H1 (cell line): ENCODE data around the gene DEGS2. TPM values are rescaled to one million over a fixed set of nuclear protein-coding genes. Genes with fewer than 3 reads are reported as not detected.

Experiments
- CTCF ChIA-PET: fragments of 300-600 bp; sonication (Branson Sonifier 250); formaldehyde crosslinking; loops from one replicate; lab custom pipeline; 2021; ENCODE audit not compliant: partially characterized antibody; lab: Charles Lee
- POLR2A ChIA-PET: fragments of 300-600 bp; sonication (Branson Sonifier 250); formaldehyde crosslinking; loops from one replicate; lab custom pipeline; 2021; ENCODE audit warnings: inconsistent platforms; ENCODE audit not compliant: partially characterized antibody; lab: Charles Lee
- DNase-seq, 2 experiments: peaks; one replicate each; pipeline versions ENCODE4 v3.0.0 to v3.0.0-alpha.2; 2010 to 2022; ENCODE audit warnings: low spot score in 2 of 2, low read depth in 1 of 2, mixed read lengths in 1 of 2
- FAIRE-seq: peaks from 2 replicates; lab custom pipeline; 2011; peaks lifted over from hg19 to GRCh38; lab: Jason Lieb, UNC
- H2AFZ ChIP-seq: 2 replicates; pipeline ENCODE4 v1.8.1; 2012; ENCODE audit warnings: low read length, inconsistent platforms
- H2AK5ac ChIP-seq: 2 replicates; pipeline ENCODE4 v1.6.1; 2013; ENCODE audit warnings: low read depth, low read length
- H2BK120ac ChIP-seq: replicated peaks from 2 replicates; pipeline ENCODE3; 2013; ENCODE audit warnings: low read depth, low read length, inconsistent platforms
- H2BK12ac ChIP-seq: 2 replicates; pipeline ENCODE4 v1.6.1; 2013; ENCODE audit warnings: low read depth, low read length
- H2BK15ac ChIP-seq: 2 replicates; pipeline ENCODE4 v1.6.1; 2013; ENCODE audit warnings: low read length
- H2BK20ac ChIP-seq: 2 replicates; pipeline ENCODE4 v1.6.1; 2013; ENCODE audit warnings: low read length
- H2BK5ac ChIP-seq: 2 replicates; pipeline ENCODE4 v1.6.1; 2013; ENCODE audit warnings: low read depth, low read length
- H3K14ac ChIP-seq: 2 replicates; pipeline ENCODE4 v1.6.1; 2013; ENCODE audit warnings: inconsistent platforms; ENCODE audit not compliant: insufficient read length
- H3K18ac ChIP-seq: 2 replicates; pipeline ENCODE4 v1.6.1; 2013; ENCODE audit warnings: low read length; ENCODE audit errors: extremely low read depth
- H3K23ac ChIP-seq: 2 replicates; pipeline ENCODE4 v1.6.1; 2013; ENCODE audit warnings: inconsistent platforms; ENCODE audit not compliant: insufficient read length
- H3K23me2 ChIP-seq: 2 replicates; pipeline ENCODE4 v1.6.1; 2013; ENCODE audit warnings: low read depth, low read length
- H3K27ac ChIP-seq: 2 replicates; pipeline ENCODE4 v1.6.1; 2011; ENCODE audit warnings: low read depth, low read length, inconsistent platforms
- H3K27me3 ChIP-seq, 4 experiments: replicated peaks in 1 of 4; 1 replicate in 1 of 4; 2 replicates in 3 of 4; pipeline versions ENCODE4 v1.6.1 to v1.8.1; 2011 to 2013; ENCODE audit warnings: low read length in 3 of 4, mild to moderate bottlenecking in 3 of 4, inconsistent platforms in 2 of 4, mixed read lengths in 2 of 4, moderate library complexity in 1 of 4; ENCODE audit not compliant: control insufficient read depth in 3 of 4, insufficient read depth in 3 of 4; ENCODE audit errors: extremely low read depth in 1 of 4
- H3K36me3 ChIP-seq, 4 experiments: 2 replicates each; pipeline versions ENCODE4 v1.6.1 to v1.8.1; 2011 to 2013; ENCODE audit warnings: mild to moderate bottlenecking in 4 of 4, low read length in 3 of 4, moderate library complexity in 2 of 4, control low read depth in 1 of 4, inconsistent platforms in 1 of 4; ENCODE audit not compliant: insufficient read depth in 4 of 4, control insufficient read depth in 2 of 4
- H3K4ac ChIP-seq: replicated peaks from 2 replicates; pipeline ENCODE3; 2013; ENCODE audit warnings: low read length, low read depth, mixed read lengths, inconsistent platforms; ENCODE audit not compliant: insufficient read length
- H3K4me1 ChIP-seq, 4 experiments: replicated peaks in 1 of 4; 1 replicate in 1 of 4; 2 replicates in 3 of 4; pipeline versions ENCODE4 v1.6.1 to v1.8.1; 2011 to 2013; ENCODE audit warnings: low read length in 3 of 4, inconsistent platforms in 2 of 4, mixed read lengths in 1 of 4; ENCODE audit not compliant: insufficient read depth in 4 of 4, control insufficient read depth in 3 of 4
- H3K4me2 ChIP-seq, 2 experiments: 2 replicates each; pipeline versions ENCODE4 v1.6.1 to v1.8.1; 2011 to 2013; ENCODE audit warnings: low read depth in 2 of 2, low read length in 2 of 2, control low read depth in 1 of 2, inconsistent platforms in 1 of 2, mild to moderate bottlenecking in 1 of 2; ENCODE audit not compliant: insufficient read depth in 1 of 2
- H3K4me3 ChIP-seq, 4 experiments: fragments of 200-600, 300-600 bp in 1 of 4; sonication (generic), shearing (Covaris generic), sonication (Bioruptor Twin) in 1 of 4; 2 replicates each; pipeline versions ENCODE4 v1.5.1 to v1.8.1; 2011 to 2016; ENCODE audit warnings: low read length in 4 of 4, low read depth in 3 of 4, control low read depth in 2 of 4, inconsistent platforms in 2 of 4, mild to moderate bottlenecking in 2 of 4, mixed read lengths in 1 of 4, moderate library complexity in 1 of 4; ENCODE audit not compliant: insufficient read depth in 2 of 4; ENCODE audit errors: extremely low read depth in 1 of 4
- H3K56ac ChIP-seq: replicated peaks from 2 replicates; pipeline ENCODE3; 2013; ENCODE audit warnings: low read depth, mild to moderate bottlenecking, mixed read lengths, low read length, inconsistent platforms; ENCODE audit not compliant: insufficient read length
- H3K79me1 ChIP-seq: 2 replicates; pipeline ENCODE4 v1.6.1; 2013; ENCODE audit warnings: low read depth, low read length, control low read depth
- H3K79me2 ChIP-seq, 2 experiments: 2 replicates each; pipeline versions ENCODE4 v1.6.1 to v1.8.1; 2012 to 2013; ENCODE audit warnings: low read length in 2 of 2, mild to moderate bottlenecking in 2 of 2, inconsistent platforms in 1 of 2; ENCODE audit not compliant: insufficient read depth in 2 of 2, control insufficient read depth in 1 of 2
- H3K9ac ChIP-seq, 4 experiments: replicated peaks in 1 of 4; 1 replicate in 1 of 4; 2 replicates in 3 of 4; pipeline versions ENCODE4 v1.6.1 to v1.8.1; 2011 to 2013; ENCODE audit warnings: low read depth in 3 of 4, low read length in 3 of 4, control low read depth in 2 of 4, mild to moderate bottlenecking in 2 of 4, moderate library complexity in 2 of 4, inconsistent platforms in 1 of 4; ENCODE audit errors: extremely low read depth in 1 of 4
- H3K9me3 ChIP-seq, 2 experiments: 2 replicates each; pipeline versions ENCODE4 v1.6.1 to v1.8.1; 2012 to 2013; ENCODE audit warnings: mild to moderate bottlenecking in 2 of 2, moderate library complexity in 2 of 2, control low read depth in 1 of 2, inconsistent platforms in 1 of 2, low read depth in 1 of 2, low read length in 1 of 2, mixed read lengths in 1 of 2; ENCODE audit not compliant: insufficient read depth in 2 of 2
- H4K20me1 ChIP-seq, 2 experiments: replicated peaks in 1 of 2; 2 replicates each; pipeline versions ENCODE3 to v1.8.1; 2011 to 2013; ENCODE audit warnings: inconsistent platforms in 2 of 2, low read length in 2 of 2, mild to moderate bottlenecking in 1 of 2; ENCODE audit not compliant: insufficient read depth in 2 of 2, control insufficient read depth in 1 of 2
- H4K5ac ChIP-seq: 2 replicates; pipeline ENCODE4 v1.6.1; 2013; ENCODE audit warnings: low read length, low read depth, mixed read lengths, inconsistent platforms; ENCODE audit not compliant: insufficient read length
- H4K8ac ChIP-seq: 2 replicates; pipeline ENCODE4 v1.8.0; 2013; ENCODE audit warnings: mild to moderate bottlenecking, moderate library complexity, low read length, inconsistent platforms; ENCODE audit not compliant: insufficient read depth; ENCODE audit errors: extremely low read depth
- H4K91ac ChIP-seq: replicated peaks from 2 replicates; pipeline ENCODE3; 2013; ENCODE audit warnings: low read length, mixed read lengths, inconsistent platforms; ENCODE audit not compliant: insufficient read length
- BACH1 ChIP-seq: IDR thresholded peaks from 2 replicates; pipeline ENCODE4 v1.6.1; 2012; ENCODE audit warnings: low read length, improper control_type of control experiment
- CBX8 ChIP-seq: fragments of 300-800, 300-1000 bp; sonication (generic); IDR thresholded peaks from 2 replicates; pipeline ENCODE4 v1.7.1; 2016; ENCODE audit warnings: low read depth, low read length, borderline replicate concordance
- CREB1 ChIP-seq: IDR thresholded peaks from 2 replicates; pipeline ENCODE4 v1.6.1; 2012; ENCODE audit warnings: inconsistent platforms
- SIRT6 ChIP-seq: IDR thresholded peaks from one replicate; pipeline ENCODE4 v1.7.1; 2012; ENCODE audit warnings: low read length, inconsistent platforms
- SUZ12 ChIP-seq: fragments of 200-600 bp; sonication (generic); IDR thresholded peaks from 2 replicates; pipeline ENCODE4 v1.6.1; 2012; ENCODE audit warnings: mild to moderate bottlenecking, inconsistent platforms, low read length, moderate library complexity, mixed read lengths
- YY1 ChIP-seq: IDR thresholded peaks from 2 replicates; pipeline ENCODE4 v1.6.1; 2011; ENCODE audit warnings: low read depth, mild to moderate bottlenecking, low read length
- WGBS, 2 experiments: shearing (Covaris generic) in 1 of 2; methylation state at CpG; one replicate each; pipeline versions ENCODE4 v1.1.6 to v1.1.7; 2013 to 2015; ENCODE audit warnings: low lambda C conversion rate in 2 of 2, mixed read lengths in 2 of 2, inconsistent platforms in 1 of 2, low coverage in 1 of 2, missing lambda C conversion rate in 1 of 2; ENCODE audit not compliant: insufficient replicate concordance in 2 of 2, insufficient coverage in 1 of 2, insufficient read length in 1 of 2; ENCODE audit errors: extremely low coverage in 1 of 2, missing lambda C conversion rate in 1 of 2; 5-methylcytosine and 5-hydroxymethylcytosine counted together
- long read RNA-seq, 2 experiments: library from RNA in 1 of 2; library from capped mRNA in 1 of 2; stranded (forward); transcript quantifications; one replicate each; pipeline ENCODE4 v2.0.0, GENCODE V29; 2021; ENCODE audit warnings: inconsistent platforms in 1 of 2
- polyA minus RNA-seq, 3 experiments: library from RNA; depleted of rRNA, polyadenylated mRNA; stranded (reverse); fragments of >200 nt; gene quantifications; 1 replicate in 2 of 3; 2 replicates in 1 of 3; pipeline ENCODE4 v1.2.3, GENCODE V29; 2011
- polyA plus RNA-seq, 7 experiments: library from polyadenylated mRNA; depleted of rRNA in 3 of 7; stranded (reverse) in 5 of 7; unstranded in 2 of 7; fragments of >200 nt in 5 of 7; fragments of 200-250 nt in 2 of 7; gene quantifications; 1 replicate in 5 of 7; 2 replicates in 1 of 7; 4 replicates in 1 of 7; pipeline versions ENCODE4 v1.2.1 to v1.2.3, GENCODE V29; 2011 to 2013; ENCODE audit warnings: missing spikeins in 2 of 7, mixed read lengths in 2 of 7
- total RNA-seq: library from RNA; stranded (reverse); fragmentation: NEBNext Ultra II Directional; extraction: Animal tissue kit (Norgen Biotek cat#: 25700); gene quantifications from 2 replicates; pipeline ENCODE4 v1.2.1, GENCODE V29; 2021
- TF ChIP-seq, protein P1 (sequence below): IDR thresholded peaks from 2 replicates; pipeline ENCODE4 v1.6.1; 2012; ENCODE audit warnings: inconsistent platforms
- TF ChIP-seq, protein P2 (sequence below): IDR thresholded peaks from 2 replicates; pipeline ENCODE4 v1.6.1; 2012; ENCODE audit warnings: low read length, inconsistent platforms

DEGS2 gene
- 0.61 and 0.94 TPM in 2 replicates for total RNA-seq
- 0.60 and 0.82 TPM in 2 replicates for polyA plus RNA-seq (2011; rRNA removed)
- 0.37 TPM for polyA plus RNA-seq (2011; cell fraction: cytosol; rRNA removed)
- 1.0 TPM for polyA plus RNA-seq (2011; cell fraction: nucleus; rRNA removed)
- 0.39 to 1.5 TPM (median 0.71 TPM) in 4 replicates for polyA plus RNA-seq (2012, experiment 1 of 2)
- polyA plus RNA-seq (2012, experiment 2 of 2), result 1.3 TPM
- 0.61 TPM for polyA plus RNA-seq (2013, experiment 1 of 2)
- 0.55 TPM for polyA plus RNA-seq (2013, experiment 2 of 2)
- 0.07 and 0.19 TPM in 2 replicates for polyA minus RNA-seq (2011; rRNA and poly(A)+ RNA removed)
- polyA minus RNA-seq (2011; cell fraction: cytosol; rRNA and poly(A)+ RNA removed), result not detected
- 1.5 TPM for polyA minus RNA-seq (2011; cell fraction: nucleus; rRNA and poly(A)+ RNA removed)
- long read RNA-seq, experiment 1, result 0 reads
- long read RNA-seq, experiment 2, result 0 reads

DNA sequence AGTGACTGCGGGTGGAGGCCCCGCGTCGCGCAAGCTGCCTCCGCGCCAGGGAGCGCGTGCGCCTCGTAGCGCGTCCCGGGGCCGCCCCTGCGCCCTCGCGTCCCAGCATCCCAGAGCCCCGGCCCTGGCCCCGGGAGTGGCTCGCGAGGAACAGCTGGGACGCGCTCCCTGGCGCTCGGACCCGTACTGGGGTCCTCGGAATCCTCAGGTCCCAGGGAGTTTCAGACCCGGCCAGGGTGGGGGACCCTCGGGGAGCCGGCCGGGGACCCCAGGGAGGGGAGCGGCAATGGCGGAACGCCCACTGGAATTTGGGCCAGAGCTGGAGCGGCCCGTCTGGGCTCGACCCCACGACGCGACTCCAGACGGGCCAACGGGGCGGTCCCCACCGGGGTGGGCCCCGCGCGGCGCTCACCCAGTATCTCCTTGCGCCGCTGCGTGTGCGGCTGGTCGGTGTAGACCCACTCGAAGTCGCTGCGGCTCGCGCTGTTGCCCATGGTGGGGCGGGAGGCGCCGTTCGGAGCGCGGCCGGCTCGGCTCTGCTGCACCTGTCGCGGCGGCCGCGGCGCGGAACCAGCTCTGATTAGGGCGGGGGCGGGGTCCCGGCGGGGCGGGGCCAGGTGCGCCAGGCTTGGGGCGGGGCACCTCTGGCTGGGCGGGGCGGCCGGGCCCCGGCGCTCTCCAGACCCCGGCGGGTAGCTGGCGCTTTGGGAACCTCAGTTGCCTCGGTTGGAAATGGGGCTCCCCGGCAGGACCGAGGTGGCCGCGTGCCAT lies at the start of gene DEGS2:
DEGS2 (minus strand) TSS at position 552 of the 771 bp plus-strand sequence; CDS start at position 494, 58 bp downstream.
- no peaks in the 10 kb centered on the region; a peak in 1 of 8 replicates for H3K36me3 ChIP-seq
- POLR2A ChIA-PET, result no interaction called here
- peaks cover 4% of the 10 kb centered on the region; the same call in 1 of the 2 replicates for H3K23me2 ChIP-seq
- H3K14ac ChIP-seq, result no peak within 1 kb of the TSS
- no peak within 1 kb of the TSS for H4K5ac ChIP-seq
- H4K8ac ChIP-seq, result peak within 1 kb of the TSS; percentile 68
- H3K79me2 ChIP-seq, result no peaks in the 10 kb centered on the region
- peak within 1 kb of the TSS; percentile 43; the same call in 1 of the 2 replicates for H2AFZ ChIP-seq
- H2BK20ac ChIP-seq, result no peak within 1 kb of the TSS
- H3K4me3 ChIP-seq, result peak within 1 kb of the TSS; percentile 46 to 69 (median 49)
- H4K91ac ChIP-seq, result no peak within 1 kb of the TSS
- no peaks in the 10 kb centered on the region for H3K79me1 ChIP-seq
- H3K27me3 ChIP-seq, result peaks cover 17 to 44% (median 39%) of the 10 kb centered on the region in 4 experiments
- no peaks in the 10 kb centered on the region for H3K9me3 ChIP-seq
- 0 out of 2 replicates have a peak within 1 kb of the TSS, but pooled peaks have one; percentile 75 for H2AK5ac ChIP-seq
- H2BK15ac ChIP-seq, result no peak within 1 kb of the TSS
- H2BK120ac ChIP-seq, result no peak within 1 kb of the TSS
- H3K9ac ChIP-seq, result no peak within 1 kb of the TSS; a peak in 1 of 7 replicates
- no peak within 1 kb of the TSS for H3K23ac ChIP-seq
- no peak within 1 kb of the TSS for H3K27ac ChIP-seq
- FAIRE-seq (no peak), DNase-seq (peak in 1 of 2 experiments; percentile 83)
- H2BK5ac ChIP-seq, result no peak within 1 kb of the TSS
- no peak within 1 kb of the TSS for H3K56ac ChIP-seq
- WGBS, 2 experiments, result 4% methylated on average over 34 of the region's 94 CpGs; no CpG with 5 or more reads in 1 of the 2 experiments
- H2BK12ac ChIP-seq, result no peak within 1 kb of the TSS
- no peak within 1 kb of the TSS for H3K4ac ChIP-seq
- peaks cover 0 to 11% of the 10 kb centered on the region in 2 experiments for H4K20me1 ChIP-seq
- H3K4me1 ChIP-seq, result peaks cover 0 to 11% (median 2%) of the 10 kb centered on the region in 4 experiments; a peak in 5 of 7 replicates
- H3K4me2 ChIP-seq, result peak within 1 kb of the TSS; percentile 53 to 77
- no peak within 1 kb of the TSS for H3K18ac ChIP-seq
- CTCF ChIA-PET, result interaction anchor here (1.0 to 19.5 kb wide), 7 partner anchors 15 to 82 kb away, joined by 3 to 307 read pairs (median 5); no protein-coding TSS in a partner anchor
- no peak for TF ChIP-seq YY1
- TF ChIP-seq CBX8, result no peak
- TF ChIP-seq, protein P1, sequence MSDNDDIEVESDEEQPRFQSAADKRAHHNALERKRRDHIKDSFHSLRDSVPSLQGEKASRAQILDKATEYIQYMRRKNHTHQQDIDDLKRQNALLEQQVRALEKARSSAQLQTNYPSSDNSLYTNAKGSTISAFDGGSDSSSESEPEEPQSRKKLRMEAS, result peak; percentile 28; the same call in 1 of the 2 replicates
- TF ChIP-seq CREB1, result no peak
- no peak for TF ChIP-seq BACH1
- peak; percentile 70 for TF ChIP-seq SUZ12
- TF ChIP-seq, protein P2, sequence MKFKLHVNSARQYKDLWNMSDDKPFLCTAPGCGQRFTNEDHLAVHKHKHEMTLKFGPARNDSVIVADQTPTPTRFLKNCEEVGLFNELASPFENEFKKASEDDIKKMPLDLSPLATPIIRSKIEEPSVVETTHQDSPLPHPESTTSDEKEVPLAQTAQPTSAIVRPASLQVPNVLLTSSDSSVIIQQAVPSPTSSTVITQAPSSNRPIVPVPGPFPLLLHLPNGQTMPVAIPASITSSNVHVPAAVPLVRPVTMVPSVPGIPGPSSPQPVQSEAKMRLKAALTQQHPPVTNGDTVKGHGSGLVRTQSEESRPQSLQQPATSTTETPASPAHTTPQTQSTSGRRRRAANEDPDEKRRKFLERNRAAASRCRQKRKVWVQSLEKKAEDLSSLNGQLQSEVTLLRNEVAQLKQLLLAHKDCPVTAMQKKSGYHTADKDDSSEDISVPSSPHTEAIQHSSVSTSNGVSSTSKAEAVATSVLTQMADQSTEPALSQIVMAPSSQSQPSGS, result no peak
- no peak for TF ChIP-seq SIRT6
